SHP77 treated with DMSO at 0.1 percent for 48 hours (cell line): Measurements from ENCODE around the gene FAM131A.
"Not testable (repeated sequence)": the region's sequence is repeated elsewhere in the genome, so short reads cannot be mapped to it uniquely, and the experiment has no call there.

ENCODE experiments used
- DNase-seq: peaks from one replicate; lab custom pipeline; 2025; lab: John Stamatoyannopoulos, UW

The FAM131A gene

DNA sequence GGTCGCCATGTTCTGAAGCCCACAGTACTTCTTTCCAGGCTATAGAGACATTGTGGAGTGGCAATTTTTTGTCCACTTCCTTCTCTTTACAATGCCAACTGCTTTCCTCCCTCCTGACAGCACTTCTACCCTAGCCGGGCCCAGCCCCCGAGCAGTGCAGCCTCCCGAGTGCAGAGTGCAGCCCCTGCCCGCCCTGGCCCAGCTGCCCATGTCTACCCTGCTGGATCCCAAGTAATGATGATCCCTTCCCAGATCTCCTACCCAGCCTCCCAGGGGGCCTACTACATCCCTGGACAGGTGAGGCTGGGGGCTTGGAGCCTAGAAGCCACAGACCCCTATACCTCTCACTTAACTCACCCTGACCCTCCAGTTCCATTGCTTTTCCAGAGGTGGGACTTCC lies 20.2 kb upstream of the FAM131A start:
- DNase-seq = no peak

DNA sequence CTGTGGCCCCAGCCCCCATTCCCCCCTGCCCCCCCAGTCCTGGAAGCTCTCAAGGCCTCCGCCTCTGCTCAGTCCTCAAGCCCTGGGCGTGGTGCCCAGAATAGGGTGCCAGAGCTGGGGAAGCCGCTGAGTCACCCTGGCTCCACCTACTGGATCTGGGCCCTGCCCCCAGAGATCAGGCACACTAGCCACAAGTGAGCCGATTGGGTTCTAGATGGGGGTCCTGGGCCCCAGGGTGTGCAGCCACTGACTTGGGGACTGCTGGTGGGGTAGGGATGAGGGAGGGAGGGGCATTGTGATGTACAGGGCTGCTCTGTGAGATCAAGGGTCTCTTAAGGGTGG lies 17.3 kb upstream of the FAM131A start:
- DNase-seq = peak; percentile 3

DNA sequence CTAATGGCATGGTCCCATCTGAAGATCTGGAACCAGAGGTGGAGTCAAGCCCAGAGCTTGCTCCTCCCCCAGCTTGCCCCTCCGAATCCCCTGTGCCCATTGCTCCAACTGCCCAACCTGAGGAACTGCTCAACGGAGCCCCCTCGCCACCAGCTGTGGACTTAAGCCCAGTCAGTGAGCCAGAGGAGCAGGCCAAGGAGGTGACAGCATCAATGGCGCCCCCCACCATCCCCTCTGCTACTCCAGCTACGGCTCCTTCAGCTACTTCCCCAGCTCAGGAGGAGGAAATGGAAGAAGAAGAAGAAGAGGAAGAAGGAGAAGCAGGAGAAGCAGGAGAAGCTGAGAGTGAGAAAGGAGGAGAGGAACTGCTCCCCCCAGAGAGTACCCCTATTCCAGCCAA lies 15.7 kb upstream of the FAM131A start:
- DNase-seq = no peak

DNA sequence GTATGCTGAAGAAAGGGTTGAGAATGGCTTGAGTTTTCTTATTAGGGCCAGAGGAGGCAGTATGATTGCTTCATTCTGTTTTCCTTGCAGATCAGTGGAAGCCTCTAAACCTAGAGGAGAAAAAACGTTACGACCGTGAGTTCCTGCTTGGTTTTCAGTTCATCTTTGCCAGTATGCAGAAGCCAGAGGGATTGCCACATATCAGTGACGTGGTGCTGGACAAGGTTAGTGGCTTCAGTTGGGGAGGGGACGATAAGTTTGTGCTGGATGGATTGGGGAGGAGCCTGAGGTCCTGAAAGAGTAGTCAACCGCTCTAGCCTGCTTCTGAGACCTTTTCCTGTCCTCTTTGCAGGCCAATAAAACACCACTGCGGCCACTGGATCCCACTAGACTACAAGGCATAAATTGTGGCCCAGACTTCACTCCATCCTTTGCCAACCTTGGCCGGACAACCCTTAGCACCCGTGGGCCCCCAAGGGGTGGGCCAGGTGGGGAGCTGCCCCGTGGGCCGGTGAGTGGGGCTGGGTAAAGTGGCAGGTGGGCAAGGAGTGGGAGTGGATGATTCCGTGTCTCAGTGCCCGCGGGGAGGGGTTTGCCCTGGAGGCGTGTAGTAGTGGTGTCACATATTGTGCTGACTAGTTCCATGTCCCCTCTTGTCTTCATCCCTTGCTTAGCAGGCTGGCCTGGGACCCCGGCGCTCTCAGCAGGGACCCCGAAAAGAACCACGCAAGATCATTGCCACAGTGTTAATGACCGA lies 14.5 kb upstream of the FAM131A start:
- DNase-seq = no peak

DNA sequence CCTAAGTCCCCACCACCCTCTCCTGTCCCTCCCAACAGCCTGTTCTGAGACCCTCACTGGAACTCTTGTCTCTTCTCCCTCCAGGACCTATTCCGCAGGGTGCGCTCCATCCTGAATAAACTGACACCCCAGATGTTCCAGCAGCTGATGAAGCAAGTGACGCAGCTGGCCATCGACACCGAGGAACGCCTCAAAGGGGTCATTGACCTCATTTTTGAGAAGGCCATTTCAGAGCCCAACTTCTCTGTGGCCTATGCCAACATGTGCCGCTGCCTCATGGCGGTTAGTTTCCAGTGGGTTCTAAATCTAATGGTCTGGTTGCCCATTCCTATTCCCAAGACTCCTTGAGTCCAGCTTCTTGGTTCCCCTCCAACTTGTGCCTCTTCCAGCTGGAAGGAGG lies 13.7 kb upstream of the FAM131A start:
- DNase-seq = no peak

DNA sequence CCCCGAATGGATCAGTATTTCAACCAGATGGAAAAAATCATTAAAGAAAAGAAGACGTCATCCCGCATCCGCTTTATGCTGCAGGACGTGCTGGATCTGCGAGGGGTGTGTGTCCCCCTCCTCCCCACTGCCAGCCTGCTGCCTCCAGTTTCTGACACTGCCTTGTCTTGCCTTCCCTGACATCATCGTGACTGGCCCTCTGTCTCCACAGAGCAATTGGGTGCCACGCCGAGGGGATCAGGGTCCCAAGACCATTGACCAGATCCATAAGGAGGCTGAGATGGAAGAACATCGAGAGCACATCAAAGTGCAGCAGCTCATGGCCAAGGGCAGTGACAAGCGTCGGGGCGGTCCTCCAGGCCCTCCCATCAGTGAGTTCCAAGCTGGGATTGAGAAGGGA lies 12.1 kb upstream of the FAM131A start:
- DNase-seq = no peak

DNA sequence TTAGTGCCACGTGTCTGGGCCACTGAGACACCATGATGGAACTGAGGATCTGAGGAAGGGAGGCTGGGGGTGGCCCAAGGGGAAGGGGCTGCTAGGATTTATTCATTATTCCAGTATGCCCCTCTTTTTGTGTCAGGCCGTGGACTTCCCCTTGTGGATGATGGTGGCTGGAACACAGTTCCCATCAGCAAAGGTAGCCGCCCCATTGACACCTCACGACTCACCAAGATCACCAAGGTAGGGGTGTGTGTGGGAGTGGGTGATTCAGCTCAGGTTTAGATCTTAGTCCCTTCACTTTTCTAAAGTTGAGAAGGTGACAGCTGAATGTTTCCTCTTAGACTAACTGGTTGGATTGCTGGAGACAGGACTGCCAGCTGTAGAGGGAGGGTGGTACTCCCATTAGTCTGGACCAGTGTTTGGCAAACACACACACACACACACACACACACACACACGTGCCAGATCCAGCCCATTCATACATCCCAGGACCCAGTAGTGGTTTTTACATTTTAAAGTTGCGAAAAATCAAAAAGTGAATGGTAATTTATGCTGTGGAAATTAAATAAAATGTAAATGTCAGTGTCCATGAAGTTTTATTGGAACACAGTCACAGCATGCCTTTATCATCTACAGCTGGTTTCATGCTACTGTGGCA lies 11.6 kb upstream of the FAM131A start:
- DNase-seq = no peak

DNA sequence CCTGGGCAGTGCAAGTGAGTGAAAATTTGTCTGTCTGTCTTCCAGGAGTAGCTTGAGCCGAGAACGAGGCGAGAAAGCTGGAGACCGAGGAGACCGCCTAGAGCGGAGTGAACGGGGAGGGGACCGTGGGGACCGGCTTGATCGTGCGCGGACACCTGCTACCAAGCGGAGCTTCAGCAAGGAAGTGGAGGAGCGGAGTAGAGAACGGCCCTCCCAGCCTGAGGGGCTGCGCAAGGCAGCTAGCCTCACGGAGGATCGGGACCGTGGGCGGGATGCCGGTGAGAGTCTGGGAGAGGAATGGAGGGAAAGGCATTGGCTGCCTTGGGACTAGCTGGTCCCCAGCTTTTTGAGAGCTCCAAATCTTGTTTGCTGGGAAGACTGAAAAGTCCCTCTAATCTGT lies 10.2 kb upstream of the FAM131A start:
- no peak for DNase-seq

DNA sequence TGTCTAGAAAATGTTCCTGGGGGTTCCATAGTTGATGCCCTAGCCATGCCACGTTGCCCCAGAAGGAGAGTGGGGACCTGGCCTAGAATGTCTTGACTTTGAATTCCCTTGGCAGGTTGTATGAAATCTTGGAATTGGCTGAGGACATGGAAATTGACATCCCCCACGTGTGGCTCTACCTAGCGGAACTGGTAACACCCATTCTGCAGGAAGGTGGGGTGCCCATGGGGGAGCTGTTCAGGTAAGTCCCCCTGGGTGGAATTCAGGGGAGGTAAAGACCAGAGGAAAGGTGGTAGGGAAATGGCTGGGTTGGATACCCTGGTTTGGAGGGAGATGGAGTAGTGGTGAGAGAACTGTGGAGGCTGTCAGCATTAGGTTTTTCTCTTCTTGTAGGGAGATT lies 8.9 kb upstream of the FAM131A start:
- no peak for DNase-seq

DNA sequence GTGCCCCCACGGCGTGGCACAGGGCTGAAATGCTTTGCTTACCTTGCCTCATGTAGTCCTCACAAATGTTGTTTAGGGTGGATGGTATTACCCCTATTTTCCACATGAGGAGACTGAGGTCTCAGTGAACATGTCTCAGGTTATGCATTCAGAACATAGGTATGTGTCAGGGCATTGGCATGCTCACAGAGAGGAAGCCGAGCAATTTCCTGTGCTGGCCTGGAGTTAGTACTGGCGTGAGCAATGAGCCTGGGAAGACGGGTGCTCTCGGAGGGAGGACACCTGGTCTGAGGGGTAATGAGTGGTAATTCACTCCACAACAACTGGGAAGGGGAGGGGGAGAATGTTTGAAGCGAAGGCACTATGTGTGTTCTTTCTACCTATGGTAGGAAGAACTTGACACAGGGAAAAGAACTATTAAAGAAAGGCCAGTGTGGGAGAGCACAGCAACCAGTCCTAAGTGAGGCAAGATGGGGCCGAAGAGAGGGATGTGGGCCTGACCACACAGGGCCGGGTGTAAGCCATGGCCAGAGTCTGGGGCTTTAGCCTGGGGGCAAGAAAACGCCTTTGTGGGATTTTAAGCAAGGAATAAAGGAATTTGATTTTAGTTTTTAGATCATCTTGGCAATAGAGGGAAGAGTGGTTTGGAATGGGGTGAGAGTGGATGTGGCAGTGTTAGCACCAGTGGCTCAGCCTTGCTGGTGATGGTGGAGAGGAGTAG lies 4.9 kb upstream of the FAM131A start:
- no peak for DNase-seq

DNA sequence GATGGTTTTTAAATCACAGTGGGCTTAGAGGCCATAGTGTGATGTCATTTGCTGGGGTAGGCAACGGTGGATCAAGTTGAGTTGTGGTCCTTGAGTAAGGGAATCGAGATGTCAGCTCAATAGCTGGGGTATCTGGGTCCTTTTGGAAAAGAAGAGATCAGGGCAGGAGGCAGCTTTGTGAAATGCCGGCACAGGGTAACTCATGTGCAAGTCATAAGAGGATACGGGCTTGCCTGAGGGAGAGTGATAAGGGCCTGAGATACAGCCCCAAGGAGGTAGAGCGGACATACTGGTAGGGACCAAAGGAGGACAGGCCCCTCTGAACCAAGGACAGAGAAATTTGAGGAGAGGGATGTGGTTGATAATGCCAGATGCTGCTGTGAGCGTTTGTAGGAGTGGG lies 4.2 kb upstream of the FAM131A start:
- DNase-seq = no peak

DNA sequence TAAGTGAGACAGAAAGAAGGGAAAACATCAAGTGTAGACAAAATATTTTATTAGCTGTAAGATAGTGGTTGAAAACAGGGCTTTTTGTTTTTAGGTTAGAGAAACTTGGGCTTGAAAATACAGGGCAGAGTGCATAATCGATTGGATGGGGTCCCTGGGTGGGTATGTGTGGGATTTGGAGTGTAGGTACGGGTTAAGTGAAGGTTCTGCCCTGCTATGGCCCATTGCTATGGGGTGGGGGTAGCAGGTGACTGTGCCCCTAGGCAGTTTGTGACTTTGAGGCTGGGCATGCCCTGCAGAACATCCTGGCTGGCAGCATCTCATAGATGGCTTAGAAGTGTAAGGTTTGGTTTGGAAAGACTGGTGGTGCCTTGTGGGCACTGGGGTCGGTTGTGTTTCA lies 3.7 kb upstream of the FAM131A start:
- no peak for DNase-seq

DNA sequence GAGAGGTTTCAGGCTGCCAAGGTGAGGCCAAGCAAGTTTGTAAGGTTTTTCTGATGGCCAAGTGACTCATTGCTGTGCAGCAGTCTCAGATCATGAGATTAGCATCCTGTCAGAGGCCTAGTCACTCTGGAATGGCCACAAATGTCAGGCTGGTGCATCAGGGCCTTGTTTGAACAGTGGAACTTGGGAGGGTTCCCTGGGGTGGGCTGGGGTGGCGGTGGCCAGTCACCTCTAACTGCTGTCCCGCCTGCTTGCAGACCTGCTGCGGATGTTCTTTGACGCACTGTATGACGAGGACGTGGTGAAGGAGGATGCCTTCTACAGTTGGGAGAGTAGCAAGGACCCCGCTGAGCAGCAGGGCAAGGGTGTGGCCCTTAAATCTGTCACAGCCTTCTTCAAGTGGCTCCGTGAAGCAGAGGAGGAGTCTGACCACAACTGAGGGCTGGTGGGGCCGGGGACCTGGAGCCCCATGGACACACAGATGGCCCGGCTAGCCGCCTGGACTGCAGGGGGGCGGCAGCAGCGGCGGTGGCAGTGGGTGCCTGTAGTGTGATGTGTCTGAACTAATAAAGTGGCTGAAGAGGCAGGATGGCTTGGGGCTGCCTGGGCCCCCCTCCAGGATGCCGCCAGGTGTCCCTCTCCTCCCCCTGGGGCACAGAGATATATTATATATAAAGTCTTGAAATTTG lies 2.8 kb upstream of the FAM131A start:
- DNase-seq = no peak

DNA sequence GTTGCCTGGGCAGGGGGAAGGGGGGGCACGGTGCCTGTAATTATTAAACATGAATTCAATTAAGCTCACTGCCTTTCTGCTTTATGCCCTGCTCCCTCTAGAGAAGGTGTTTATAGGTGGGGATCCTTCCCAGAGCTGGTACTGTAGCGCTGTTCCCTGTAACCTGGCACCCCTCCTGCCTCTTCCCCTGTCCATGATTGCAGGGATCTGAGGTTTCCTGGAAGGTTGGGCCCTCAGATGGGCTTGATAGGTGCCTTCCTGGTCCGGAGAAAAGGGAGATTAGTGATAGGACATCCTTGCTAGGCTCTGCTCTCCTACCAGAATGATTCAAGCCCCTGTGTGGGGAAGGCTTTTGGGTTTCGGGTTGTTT lies 2.1 kb upstream of the FAM131A start:
- DNase-seq = no peak

DNA sequence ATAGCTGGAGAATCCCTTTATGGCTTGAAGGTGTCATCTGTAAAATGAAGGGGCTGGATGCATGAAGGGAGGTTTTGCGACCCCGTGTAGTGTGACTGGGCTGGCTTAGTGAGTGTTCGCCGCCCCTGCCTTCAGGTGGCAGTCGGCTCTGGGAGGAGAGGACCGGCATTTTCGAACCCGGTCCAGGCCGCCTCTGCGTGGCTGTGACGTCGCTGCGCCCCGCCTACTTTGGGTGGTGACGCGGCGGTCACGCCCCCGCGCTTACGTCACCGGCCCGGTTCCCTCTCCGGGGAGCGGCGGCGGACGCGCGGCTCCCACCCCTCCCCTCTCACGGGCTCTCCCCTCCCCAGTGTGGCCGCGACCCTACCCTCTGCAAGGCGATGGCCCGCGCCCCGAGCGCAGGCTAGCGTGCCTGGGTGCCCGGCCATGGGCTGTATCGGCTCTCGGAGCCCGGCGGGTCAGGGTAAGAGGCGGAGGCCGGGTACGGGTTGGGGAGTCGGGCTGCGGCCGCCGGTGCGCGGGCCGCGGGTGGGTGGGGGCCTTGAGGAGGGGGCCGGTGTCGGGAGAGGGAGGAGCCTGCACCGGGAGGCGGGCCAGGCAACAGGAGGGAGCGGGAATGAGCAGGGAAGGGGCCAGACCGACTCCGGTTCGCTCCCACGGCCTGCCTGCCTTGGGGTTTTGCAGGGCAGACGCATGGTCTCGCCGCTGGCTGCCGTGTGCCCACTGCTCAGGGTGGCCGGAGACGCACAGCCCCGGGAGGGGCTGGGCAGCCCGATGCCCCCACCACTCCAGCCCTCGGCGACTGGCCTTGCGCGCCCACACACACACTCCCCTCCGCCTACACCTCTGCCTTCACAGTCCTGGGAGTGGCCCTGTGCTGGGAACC lies 1.5 kb upstream of the FAM131A start:
- peak; percentile 17 for DNase-seq

DNA sequence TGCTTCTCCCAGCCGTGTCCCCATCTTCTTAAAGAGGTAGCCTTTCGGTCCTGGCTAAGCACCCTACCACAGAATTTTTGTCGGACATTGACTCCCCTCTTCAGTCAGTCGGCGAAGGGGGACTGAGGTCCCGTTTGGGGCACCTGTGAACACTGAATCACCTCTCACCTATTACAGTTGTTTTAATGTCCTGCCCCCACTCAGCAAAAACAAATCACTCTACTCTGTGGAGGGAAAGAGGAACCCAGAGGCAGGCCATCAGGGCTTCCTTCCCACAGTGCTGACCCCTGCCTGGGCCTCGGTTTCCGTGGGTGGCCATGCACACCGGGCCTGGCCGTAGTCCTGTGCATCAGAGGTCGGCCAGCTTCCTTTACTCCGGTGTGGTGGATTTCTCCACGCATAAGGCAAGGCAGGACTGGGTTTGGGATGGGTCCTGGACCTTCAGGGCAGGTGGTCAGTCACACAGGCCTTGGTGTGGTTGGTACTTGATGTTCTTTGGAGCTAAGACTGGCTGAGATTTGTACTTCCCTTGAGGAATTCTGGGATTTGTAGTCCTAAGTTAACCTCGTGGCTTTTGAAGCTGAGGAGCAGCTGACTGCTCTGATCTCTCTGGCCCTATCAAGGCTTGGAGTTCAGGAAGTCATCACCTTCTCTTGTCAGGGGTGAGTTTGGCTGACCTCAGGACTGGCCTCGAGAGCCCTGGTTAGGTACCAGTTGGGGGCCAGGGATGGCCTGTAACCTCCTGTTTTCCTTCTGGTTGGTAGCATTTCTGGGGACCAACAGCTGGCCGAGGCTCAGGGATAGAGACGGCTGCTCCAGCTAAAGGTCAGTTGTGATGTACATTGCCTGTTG lies 627 bp upstream of the FAM131A start:
- DNase-seq = peak; percentile 45

DNA sequence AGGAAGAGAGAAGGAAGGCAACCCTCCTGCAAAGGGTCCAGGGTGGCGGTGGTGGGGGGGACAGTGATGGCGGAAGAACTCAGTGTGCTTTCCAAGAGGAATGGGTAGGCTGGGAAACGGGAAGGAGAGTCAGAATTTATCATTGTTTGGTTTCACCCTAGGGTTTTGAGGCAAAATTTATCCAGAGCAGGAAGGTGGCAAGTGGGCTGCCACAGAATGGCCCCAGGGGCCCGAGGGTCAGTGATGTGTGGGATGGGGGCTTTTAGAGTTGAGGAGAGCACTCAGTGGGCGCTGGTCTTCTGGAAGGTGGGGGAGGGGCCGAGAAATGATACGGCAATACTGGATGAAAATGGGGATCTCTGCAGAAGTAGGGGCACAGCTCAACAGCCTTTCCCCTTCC lies 581 bp downstream of the FAM131A start:
- DNase-seq = no peak

DNA sequence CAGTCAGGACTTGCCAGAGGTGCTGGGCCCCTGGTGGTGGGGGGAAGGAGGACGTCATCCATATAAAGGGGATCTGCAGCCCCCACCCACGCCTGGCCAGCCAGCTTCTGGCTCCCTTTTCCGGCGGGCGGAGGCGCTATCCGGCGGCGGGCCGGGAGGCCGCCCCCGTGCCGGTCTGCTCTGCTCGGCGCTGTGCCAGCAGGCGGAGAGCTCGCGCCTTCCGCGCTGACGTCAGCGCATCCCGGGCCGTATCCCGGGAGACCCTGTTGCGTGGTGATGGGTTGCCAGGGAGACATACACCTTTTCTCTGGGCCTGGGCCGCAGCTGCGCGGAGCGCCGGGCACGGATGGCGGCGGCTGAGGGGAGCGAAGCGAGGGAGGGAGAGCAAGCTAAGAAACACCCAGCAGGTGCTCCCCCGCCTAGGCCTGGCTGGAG lies 1.1 kb downstream of the FAM131A start:
- DNase-seq = peak; percentile 83

DNA sequence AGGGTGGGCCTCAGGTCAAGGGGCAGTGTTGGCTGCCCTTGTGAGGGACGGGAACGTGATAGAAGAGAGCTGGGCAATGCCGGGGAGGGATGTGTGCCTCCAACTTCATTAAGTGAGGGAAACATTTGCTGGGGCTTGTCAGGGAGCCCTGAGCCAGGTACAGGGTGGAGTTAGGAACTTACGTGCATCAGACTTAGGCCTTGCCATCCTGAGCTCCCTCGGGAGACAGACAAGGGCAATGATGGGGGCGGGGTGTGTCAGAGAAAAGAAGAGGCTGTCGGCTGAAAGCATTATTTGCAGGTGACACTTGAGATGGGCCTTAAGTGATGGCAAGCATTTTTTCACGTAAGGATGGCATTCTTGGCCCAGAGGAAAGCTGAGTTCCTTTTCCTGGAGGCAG lies 1.6 kb downstream of the FAM131A start:
- no peak for DNase-seq

DNA sequence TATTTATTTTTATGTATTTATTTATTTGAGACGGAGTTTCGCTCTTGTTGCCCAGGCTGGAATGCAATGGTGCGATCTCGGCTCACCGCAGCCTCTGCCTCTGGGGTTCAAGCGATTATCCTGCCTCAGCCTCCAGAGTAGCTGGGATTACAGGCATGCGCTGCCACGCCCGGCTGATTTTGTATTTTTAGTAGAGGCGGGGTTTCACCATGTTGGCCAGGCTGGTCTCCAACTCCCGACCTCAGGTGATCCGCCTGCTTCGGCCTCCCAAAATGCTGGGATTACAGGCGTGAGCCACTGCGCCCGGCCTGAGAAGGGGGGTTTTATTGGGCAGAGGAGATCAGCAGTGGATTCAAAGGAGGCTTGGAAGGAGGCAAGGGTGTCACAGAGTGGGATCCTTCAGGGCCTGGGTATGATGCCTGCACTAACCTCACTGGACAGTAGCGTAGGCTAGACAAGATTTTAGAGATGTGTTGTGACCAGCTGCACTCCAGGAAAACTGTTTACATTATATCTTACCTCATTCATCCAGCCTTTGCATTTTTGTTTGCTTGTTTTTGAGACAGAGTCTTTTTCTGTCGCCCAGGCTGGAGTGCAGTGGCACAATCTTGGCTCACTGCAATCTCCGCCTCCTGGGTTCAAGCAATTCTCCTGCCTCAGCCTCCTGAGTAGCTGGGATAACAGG lies 2.2 kb downstream of the FAM131A start:
- not testable (repeated sequence) for DNase-seq
